Esophagus muscularis mucosa (tissue), 3 donors: Measurements from ENCODE around the gene CCM2.

ENCODE experiments used
- CTCF ChIP-seq, 3 experiments: fragments of 200-600 bp in 2 of 3; fragments of 450-650 bp in 1 of 3; sonication (generic) in 2 of 3; IDR thresholded peaks; one replicate each; pipeline ENCODE4 v1.5.1; 2017 to 2019; ENCODE audit warnings: antibody characterized with exemption in 3 of 3, mild to moderate bottlenecking in 2 of 3, moderate library complexity in 1 of 3
- POLR2A ChIP-seq: fragments of 450-650 bp; IDR thresholded peaks from one replicate; pipeline ENCODE4 v1.6.1; 2017; ENCODE audit warnings: antibody characterized with exemption, moderate library complexity, mild to moderate bottlenecking, low read depth
- POLR2AphosphoS5 ChIP-seq, 2 donors: sonication (generic); formaldehyde crosslinking; IDR thresholded peaks; one replicate each; pipeline ENCODE4 v1.6.1; 2017; ENCODE audit warnings: antibody characterized with exemption in 2 of 2

DNA sequence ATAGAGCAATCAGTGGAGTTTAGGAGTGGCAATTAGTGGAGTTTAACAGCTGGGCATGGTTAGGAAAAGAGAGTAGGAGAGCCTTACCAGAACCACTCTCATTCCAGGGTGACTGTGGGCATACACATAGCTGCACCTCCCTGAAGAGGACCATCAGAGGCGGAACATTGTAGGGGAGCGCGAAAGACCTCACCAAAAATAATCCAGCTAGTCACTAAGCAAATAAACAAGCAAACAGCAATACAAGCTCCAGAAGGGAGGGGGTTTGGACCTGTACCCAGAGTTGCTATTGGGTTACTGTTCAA, 92.9 kb downstream of the CCM2 start:
- TF ChIP-seq CTCF (IDR thresholded peaks at IDR 0.05) (no peak), POLR2AphosphoS5 (IDR thresholded peaks at IDR 0.05) (no peak), POLR2A (no peak)
